BLaER1 (cell line): ENCODE results near the gene RIPPLY3.

ENCODE experiments used
- H3K27ac ChIP-seq: shearing (Covaris generic); formaldehyde crosslinking; 2 replicates; pipeline ENCODE4 v1.8.1; 2022
- H3K27me3 ChIP-seq: shearing (Covaris generic); formaldehyde crosslinking; 2 replicates; pipeline ENCODE4 v1.8.1; 2022
- H3K36me3 ChIP-seq: shearing (Covaris generic); formaldehyde crosslinking; 2 replicates; pipeline ENCODE4 v1.8.1; 2022
- H3K4me1 ChIP-seq: shearing (Covaris generic); formaldehyde crosslinking; 2 replicates; pipeline ENCODE4 v1.8.1; 2022
- H3K4me2 ChIP-seq: shearing (Covaris generic); formaldehyde crosslinking; 2 replicates; pipeline ENCODE4 v1.8.1; 2022
- H3K4me3 ChIP-seq: shearing (Covaris generic); formaldehyde crosslinking; 2 replicates; pipeline ENCODE4 v1.8.1; 2022
- H3K9ac ChIP-seq: shearing (Covaris generic); formaldehyde crosslinking; 2 replicates; pipeline ENCODE4 v1.8.1; 2022
- H3K9me3 ChIP-seq: shearing (Covaris generic); formaldehyde crosslinking; 2 replicates; pipeline ENCODE4 v1.8.1; 2022
- H4K20me1 ChIP-seq: shearing (Covaris generic); formaldehyde crosslinking; 2 replicates; pipeline ENCODE4 v1.8.1; 2022
- Cebpa-rat ChIP-seq: shearing (Covaris generic); IDR thresholded peaks from 2 replicates; pipeline ENCODE4 v1.8.1; 2022

Gene RIPPLY3

GRCh38 chr21:36966821-36967768, 39.4 kb upstream of the RIPPLY3 start:
- Histone ChIP-seq H3K4me2 (peak overlapping the region; percentile 79), H3K4me1 (peaks cover 19% of the 10 kb centered on the region), H3K4me3 (peak overlapping the region; percentile 87), H3K27ac (peak overlapping the region; percentile 36; the same call in 1 of the 2 replicates), H3K9ac (peak overlapping the region; percentile 67), H4K20me1 (no peaks in the 10 kb centered on the region), H3K9me3 (no peaks in the 10 kb centered on the region), H3K36me3 (no peaks in the 10 kb centered on the region), H3K27me3 (no peaks in the 10 kb centered on the region)
- TF ChIP-seq Cebpa-rat: no peak

GRCh38 chr21:36968414-36968813, 38.1 kb upstream of the RIPPLY3 start:
- Histone ChIP-seq H3K9ac (no peak overlapping the region), H3K4me2 (no peak overlapping the region), H4K20me1 (no peaks in the 10 kb centered on the region), H3K36me3 (no peaks in the 10 kb centered on the region), H3K9me3 (no peaks in the 10 kb centered on the region), H3K4me1 (peaks cover 19% of the 10 kb centered on the region), H3K4me3 (no peak overlapping the region), H3K27ac (no peak overlapping the region), H3K27me3 (no peaks in the 10 kb centered on the region)
- TF ChIP-seq Cebpa-rat: no peak

- Histone ChIP-seq H3K4me3 (no peak overlapping the region), H3K27ac (no peak overlapping the region), H3K27me3 (no peaks in the 10 kb centered on the region), H4K20me1 (no peaks in the 10 kb centered on the region), H3K4me2 (no peak overlapping the region), H3K36me3 (no peaks in the 10 kb centered on the region), H3K9me3 (no peaks in the 10 kb centered on the region), H3K9ac (no peak overlapping the region), H3K4me1 (peaks cover 19% of the 10 kb centered on the region)
- TF ChIP-seq Cebpa-rat: no peak
Observed at GRCh38 chr21:36968976-36969375, 37.5 kb upstream of the RIPPLY3 start.

- Histone ChIP-seq H3K9ac (no peak overlapping the region), H3K36me3 (no peaks in the 10 kb centered on the region), H3K27me3 (peaks cover under 1% of the 10 kb centered on the region; the same call in 1 of the 2 replicates), H4K20me1 (no peaks in the 10 kb centered on the region), H3K9me3 (no peaks in the 10 kb centered on the region), H3K27ac (no peak overlapping the region), H3K4me2 (no peak overlapping the region), H3K4me3 (no peak overlapping the region), H3K4me1 (peaks cover 22% of the 10 kb centered on the region)
- no peak for TF ChIP-seq Cebpa-rat
Observed at GRCh38 chr21:36973986-36974850, 32.3 kb upstream of the RIPPLY3 start.

- Histone ChIP-seq H3K9me3 (no peaks in the 10 kb centered on the region), H3K4me3 (no peak overlapping the region), H4K20me1 (no peaks in the 10 kb centered on the region), H3K4me2 (no peak overlapping the region), H3K27ac (no peak overlapping the region), H3K36me3 (no peaks in the 10 kb centered on the region), H3K9ac (no peak overlapping the region), H3K27me3 (peaks cover 6% of the 10 kb centered on the region; the same call in 1 of the 2 replicates), H3K4me1 (peaks cover 28% of the 10 kb centered on the region)
- TF ChIP-seq Cebpa-rat: no peak
Observed at GRCh38 chr21:36974851-36975192, 31.7 kb upstream of the RIPPLY3 start.

GRCh38 chr21:36976228-36976861, 30.2 kb upstream of the RIPPLY3 start:
- H4K20me1 ChIP-seq: no peaks in the 10 kb centered on the region
- no peak for TF ChIP-seq Cebpa-rat
- no peak overlapping the region for H3K27ac ChIP-seq
- H3K4me3 ChIP-seq: no peak overlapping the region
- peaks cover 43% of the 10 kb centered on the region for H3K4me1 ChIP-seq
- H3K9ac ChIP-seq: no peak overlapping the region
- no peak overlapping the region for H3K4me2 ChIP-seq
- no peaks in the 10 kb centered on the region for H3K9me3 ChIP-seq
- peaks cover 19% of the 10 kb centered on the region for H3K27me3 ChIP-seq
- H3K36me3 ChIP-seq: no peaks in the 10 kb centered on the region

- peaks cover 25% of the 10 kb centered on the region for H3K27me3 ChIP-seq
- peaks cover 44% of the 10 kb centered on the region for H3K4me1 ChIP-seq
- no peak for TF ChIP-seq Cebpa-rat
- H3K36me3 ChIP-seq: no peaks in the 10 kb centered on the region
- no peaks in the 10 kb centered on the region for H4K20me1 ChIP-seq
- no peak overlapping the region for H3K27ac ChIP-seq
- peak overlapping the region; percentile 41 for H3K4me2 ChIP-seq
- no peaks in the 10 kb centered on the region for H3K9me3 ChIP-seq
- no peak overlapping the region for H3K4me3 ChIP-seq
- no peak overlapping the region for H3K9ac ChIP-seq
Observed at GRCh38 chr21:36976882-36977651, 29.4 kb upstream of the RIPPLY3 start.

GRCh38 chr21:36980280-36981048, 26.0 kb upstream of the RIPPLY3 start:
- 0 out of 2 replicates have a peak overlapping the region, but pooled peaks have one; percentile 50 for H3K9ac ChIP-seq
- H3K9me3 ChIP-seq: no peaks in the 10 kb centered on the region
- H3K4me1 ChIP-seq: peaks cover 44% of the 10 kb centered on the region
- no peak for TF ChIP-seq Cebpa-rat
- peak overlapping the region; percentile 94 for H3K4me2 ChIP-seq
- peak overlapping the region; percentile 62 for H3K4me3 ChIP-seq
- H4K20me1 ChIP-seq: no peaks in the 10 kb centered on the region
- H3K27ac ChIP-seq: no peak overlapping the region; the same call in 1 of the 2 replicates
- H3K27me3 ChIP-seq: peaks cover 25% of the 10 kb centered on the region
- H3K36me3 ChIP-seq: no peaks in the 10 kb centered on the region
